ENCODE data around the gene MPDZ.
A peak's percentile ranks its signal among the peaks of the same experiment; 100 is the strongest.

Gene MPDZ

DNA sequence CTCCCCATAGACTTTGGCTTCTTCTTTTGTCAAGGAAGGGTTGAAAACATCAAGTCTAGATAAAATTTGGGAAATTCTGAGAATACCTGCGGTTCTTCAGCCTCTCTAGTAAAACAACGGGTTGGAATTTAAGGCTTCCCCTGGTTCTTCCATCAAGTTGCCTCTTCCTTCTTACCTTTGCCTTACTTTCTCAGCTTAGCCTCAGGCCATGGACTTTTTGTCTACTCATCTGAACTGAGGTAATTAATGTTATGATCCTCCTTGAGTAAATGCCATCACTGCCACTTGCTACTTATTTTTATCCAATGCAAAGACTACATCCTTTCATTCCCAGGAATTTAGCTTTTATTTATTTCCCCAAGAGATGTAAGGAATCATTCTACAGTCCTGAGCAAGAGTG, 184.4 kb downstream of the MPDZ start:
- no peak for DNase-seq (ENCODE audit: low spot score)
- TF ChIP-seq, protein P1, sequence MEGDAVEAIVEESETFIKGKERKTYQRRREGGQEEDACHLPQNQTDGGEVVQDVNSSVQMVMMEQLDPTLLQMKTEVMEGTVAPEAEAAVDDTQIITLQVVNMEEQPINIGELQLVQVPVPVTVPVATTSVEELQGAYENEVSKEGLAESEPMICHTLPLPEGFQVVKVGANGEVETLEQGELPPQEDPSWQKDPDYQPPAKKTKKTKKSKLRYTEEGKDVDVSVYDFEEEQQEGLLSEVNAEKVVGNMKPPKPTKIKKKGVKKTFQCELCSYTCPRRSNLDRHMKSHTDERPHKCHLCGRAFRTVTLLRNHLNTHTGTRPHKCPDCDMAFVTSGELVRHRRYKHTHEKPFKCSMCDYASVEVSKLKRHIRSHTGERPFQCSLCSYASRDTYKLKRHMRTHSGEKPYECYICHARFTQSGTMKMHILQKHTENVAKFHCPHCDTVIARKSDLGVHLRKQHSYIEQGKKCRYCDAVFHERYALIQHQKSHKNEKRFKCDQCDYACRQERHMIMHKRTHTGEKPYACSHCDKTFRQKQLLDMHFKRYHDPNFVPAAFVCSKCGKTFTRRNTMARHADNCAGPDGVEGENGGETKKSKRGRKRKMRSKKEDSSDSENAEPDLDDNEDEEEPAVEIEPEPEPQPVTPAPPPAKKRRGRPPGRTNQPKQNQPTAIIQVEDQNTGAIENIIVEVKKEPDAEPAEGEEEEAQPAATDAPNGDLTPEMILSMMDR (IDR thresholded peaks at IDR 0.05; ENCODE audit: extremely low read depth, missing control alignments), result no peak

DNA sequence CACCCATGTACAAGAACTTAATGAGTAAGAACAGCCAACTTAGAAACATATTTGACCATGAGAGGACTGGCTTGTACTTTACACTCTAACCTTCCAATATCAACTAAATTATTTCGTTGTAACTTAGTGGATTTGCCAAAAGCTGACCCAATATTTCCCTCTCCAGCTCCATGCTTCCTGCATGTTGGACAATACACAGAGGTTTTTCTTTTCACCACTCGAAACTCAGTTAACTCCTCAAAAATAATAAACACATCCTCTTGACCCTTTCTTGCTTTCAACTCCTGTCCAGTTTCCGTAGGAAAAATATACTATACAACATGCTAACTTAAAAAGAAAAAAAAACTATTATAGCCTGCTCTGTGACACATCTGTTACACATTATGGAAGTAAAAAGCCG, 188.9 kb downstream of the MPDZ start:
- TF ChIP-seq, protein P1 (IDR thresholded peaks at IDR 0.05; ENCODE audit: extremely low read depth, missing control alignments), result no peak
- DNase-seq (ENCODE audit: low spot score), result no peak

GRCh38 chr9:13089666-13090065, 189.8 kb downstream of the MPDZ start:
- TF ChIP-seq, protein P1 (IDR thresholded peaks at IDR 0.05; ENCODE audit: extremely low read depth, missing control alignments), result no peak
- no peak for DNase-seq (ENCODE audit: low spot score)

DNA sequence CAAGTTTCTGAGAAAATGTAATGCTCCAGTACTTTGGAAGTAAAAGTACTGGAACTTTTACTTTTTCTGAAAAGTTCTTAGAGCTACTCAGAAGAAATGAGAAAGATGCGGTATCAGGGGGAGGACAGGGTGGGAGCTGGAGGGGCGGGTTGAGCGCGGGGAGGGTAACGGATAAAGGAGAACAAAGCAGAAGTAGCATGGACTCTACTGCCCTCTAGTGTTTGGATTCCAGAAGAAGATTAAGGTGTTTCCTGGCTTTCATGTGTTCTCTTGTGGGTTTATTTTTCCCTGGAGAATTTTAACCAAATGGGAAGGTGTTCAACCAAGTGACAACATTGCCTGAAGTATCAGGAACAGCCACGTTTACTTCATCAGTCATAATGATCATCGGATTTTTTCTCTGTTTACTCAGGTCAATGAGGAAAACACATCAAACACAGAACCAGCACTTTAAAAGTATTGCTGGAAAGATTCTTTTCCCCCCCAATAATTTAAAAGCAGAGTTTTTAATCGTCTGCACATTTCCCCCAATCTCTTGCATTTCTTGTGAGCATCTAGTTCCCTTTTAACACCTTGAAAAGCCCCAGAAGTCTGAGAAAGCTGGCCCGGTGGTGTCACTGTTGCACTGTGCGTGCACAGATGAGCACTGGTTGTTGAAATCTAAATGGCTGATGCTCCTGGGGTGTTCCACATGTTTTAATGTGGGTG, 190.6 kb downstream of the MPDZ start:
- TF ChIP-seq, protein P1 (IDR thresholded peaks at IDR 0.05; ENCODE audit: extremely low read depth, missing control alignments), result peak; percentile 28
- peak; percentile 63 for DNase-seq (ENCODE audit: low spot score)

GRCh38 chr9:13083963-13084528, 195.4 kb downstream of the MPDZ start:
- DNase-seq (ENCODE audit: low spot score), result no peak
- TF ChIP-seq, protein P1 (IDR thresholded peaks at IDR 0.05; ENCODE audit: extremely low read depth, missing control alignments), result no peak

DNA sequence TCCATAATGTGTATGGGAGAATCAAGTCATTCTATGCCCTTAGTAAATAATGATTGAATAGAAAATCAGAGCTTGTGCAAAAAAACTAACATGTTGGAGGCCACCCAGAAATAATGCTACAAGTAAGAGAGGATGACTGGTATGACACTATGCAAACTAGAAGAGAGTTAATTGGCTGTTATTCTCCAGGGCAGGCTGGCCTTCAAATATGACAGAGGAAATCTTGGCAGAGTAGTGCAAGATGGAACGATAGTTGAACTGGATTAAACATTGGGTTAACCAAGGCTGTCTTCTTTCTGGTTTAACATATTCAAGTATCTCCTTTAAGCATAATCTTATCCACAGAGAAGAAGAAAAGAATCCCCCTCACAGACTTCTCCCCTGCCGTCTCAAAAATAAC, 196.1 kb downstream of the MPDZ start:
- no peak for DNase-seq (ENCODE audit: low spot score)

GRCh38 chr9:13082796-13083195, 196.7 kb downstream of the MPDZ start:
- no peak for DNase-seq (ENCODE audit: low spot score)
- TF ChIP-seq, protein P1 (IDR thresholded peaks at IDR 0.05; ENCODE audit: extremely low read depth, missing control alignments), result no peak

More for the DNA sequence above, 196.1 kb downstream of the MPDZ start:
- TF ChIP-seq, protein P1 (IDR thresholded peaks at IDR 0.05; ENCODE audit: extremely low read depth, missing control alignments), result no peak
